Nucleus accumbens (tissue), 56 donors: ENCODE data around the gene FLNC.

Experiments
- DNase-seq, 56 donors: peaks; one replicate each; lab custom pipeline; 2025; lab: John Stamatoyannopoulos, UW

The FLNC gene

DNA sequence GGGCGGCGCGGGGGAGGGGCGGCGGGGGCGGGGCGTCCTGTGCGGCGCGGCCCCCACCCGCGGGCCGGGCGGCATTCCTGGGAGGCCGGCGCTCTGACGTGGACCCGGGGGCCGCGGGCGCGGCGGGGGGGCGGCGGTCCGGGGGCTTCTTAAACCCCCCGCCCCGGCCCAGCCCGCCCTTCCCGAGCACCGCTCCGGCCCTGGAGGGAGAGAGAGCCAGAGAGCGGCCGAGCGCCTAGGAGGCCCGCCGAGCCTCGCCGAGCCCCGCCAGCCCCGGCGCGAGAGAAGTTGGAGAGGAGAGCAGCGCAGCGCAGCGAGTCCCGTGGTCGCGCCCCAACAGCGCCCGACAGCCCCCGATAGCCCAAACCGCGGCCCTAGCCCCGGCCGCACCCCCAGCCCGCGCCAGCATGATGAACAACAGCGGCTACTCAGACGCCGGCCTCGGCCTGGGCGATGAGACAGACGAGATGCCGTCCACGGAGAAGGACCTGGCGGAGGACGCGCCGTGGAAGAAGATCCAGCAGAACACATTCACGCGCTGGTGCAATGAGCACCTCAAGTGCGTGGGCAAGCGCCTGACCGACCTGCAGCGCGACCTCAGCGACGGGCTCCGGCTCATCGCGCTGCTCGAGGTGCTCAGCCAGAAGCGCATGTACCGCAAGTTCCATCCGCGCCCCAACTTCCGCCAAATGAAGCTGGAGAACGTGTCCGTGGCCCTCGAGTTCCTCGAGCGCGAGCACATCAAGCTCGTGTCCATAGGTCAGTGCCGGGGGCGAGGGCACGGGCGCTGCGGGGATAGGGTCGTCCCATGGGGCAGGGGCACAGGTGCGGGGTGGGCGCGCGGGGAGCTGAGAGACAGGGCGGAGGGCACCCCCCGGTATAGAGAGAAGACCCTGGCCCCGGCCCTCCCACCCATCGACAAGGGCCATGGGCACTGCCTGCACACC is at the start of gene FLNC:
FLNC (plus strand) TSS at position 176 of the 947 bp plus-strand sequence; CDS start at position 408, 232 bp downstream.
- peak in 3 of 56 donors; percentile 9 to 55 (median 25) for DNase-seq

- no peak for DNase-seq
Observed at GRCh38 chr7:128781126-128781525, 49.1 kb upstream of the FLNC start.

GRCh38 chr7:128781851-128782250 is 48.4 kb upstream of the FLNC start:
- DNase-seq, result no peak

GRCh38 chr7:128783143-128783861 is 46.9 kb upstream of the FLNC start:
- DNase-seq, result peak in 33 of 56 donors; percentile 4 to 67 (median 36)

DNA sequence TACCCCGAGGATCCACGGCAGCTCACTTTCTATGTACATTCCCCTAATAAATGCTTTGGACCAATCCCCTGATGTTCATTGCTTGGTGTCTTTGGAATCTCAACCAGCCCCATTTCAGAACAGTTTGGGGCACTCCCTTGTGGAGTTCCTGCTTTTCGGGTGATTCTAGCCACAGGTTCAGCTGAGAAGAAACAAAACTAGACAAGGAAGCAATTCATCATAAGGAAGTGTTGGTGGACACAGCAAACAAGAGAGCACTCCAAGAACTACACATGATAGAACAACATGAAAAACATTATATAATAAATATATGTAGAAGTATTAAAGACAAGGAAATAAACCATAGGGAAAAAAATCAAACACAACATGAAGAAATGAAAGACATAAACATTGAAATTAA is 44.5 kb upstream of the FLNC start:
- no peak for DNase-seq

DNA sequence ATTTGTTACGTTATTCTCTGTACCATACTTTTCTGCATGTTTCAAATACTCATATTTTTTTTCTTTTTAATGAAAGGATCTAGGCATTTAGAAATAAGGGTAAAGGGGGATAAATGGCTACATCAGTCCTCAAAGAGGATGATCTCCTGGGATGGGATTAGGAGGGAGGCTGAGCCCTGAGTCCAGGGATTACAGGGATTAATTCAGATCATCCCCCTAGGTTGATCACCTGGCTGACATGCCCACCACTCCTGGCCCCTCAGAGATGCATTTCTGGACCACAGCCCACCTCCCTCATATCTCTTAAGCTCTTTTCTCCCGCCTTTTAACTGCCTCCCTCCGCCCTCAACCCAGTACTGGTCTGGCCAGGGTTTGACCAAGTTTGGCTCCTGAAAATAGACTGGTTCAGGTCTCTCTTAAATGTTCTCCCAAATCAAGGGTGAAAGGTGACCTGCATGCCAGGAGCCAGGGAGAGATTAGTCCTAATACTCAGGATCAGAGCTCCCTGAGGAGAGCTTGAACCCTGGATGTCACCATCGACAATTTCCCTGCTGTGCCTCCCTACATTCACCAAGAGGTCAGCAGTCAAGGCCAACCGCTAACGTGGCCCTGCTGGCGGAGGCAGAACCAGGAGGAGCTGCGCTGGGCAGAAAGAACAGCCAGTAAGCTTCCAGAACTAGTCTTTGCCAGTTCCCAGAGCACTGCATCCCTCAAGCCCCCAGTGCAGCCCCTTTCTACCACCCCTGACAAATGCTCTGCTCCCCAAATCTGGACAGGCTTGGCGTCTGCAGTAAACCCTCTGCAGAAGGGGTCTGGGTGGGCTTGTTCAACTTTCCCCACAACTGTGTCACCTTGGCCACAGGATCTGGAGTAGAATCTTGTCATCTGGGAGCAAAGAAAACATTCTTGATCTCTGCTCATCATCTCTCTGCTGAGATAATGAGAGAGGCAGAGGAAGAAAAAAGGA is 41.5 kb upstream of the FLNC start:
- DNase-seq, result no peak

- DNase-seq, result peak in 1 of 56 donors; percentile 66
Observed at GRCh38 chr7:128790315-128791041, 39.7 kb upstream of the FLNC start.

GRCh38 chr7:128791121-128791971 is 38.9 kb upstream of the FLNC start, which contains the start of gene CCDC136:
Gene CCDC136 (plus strand): TSS chr7:128791968. CDS start chr7:128792412, 444 bp downstream.
- DNase-seq, result peak in 42 of 56 donors; percentile 9 to 74 (median 42)

GRCh38 chr7:128791972-128792327 is 38.3 kb upstream of the FLNC start:
- no peak for DNase-seq

- peak in 2 of 56 donors; percentile 16 for DNase-seq
Observed at GRCh38 chr7:128792471-128793180, 37.6 kb upstream of the FLNC start.

- no peak for DNase-seq
Observed at GRCh38 chr7:128793181-128793547, 37.0 kb upstream of the FLNC start.

DNA sequence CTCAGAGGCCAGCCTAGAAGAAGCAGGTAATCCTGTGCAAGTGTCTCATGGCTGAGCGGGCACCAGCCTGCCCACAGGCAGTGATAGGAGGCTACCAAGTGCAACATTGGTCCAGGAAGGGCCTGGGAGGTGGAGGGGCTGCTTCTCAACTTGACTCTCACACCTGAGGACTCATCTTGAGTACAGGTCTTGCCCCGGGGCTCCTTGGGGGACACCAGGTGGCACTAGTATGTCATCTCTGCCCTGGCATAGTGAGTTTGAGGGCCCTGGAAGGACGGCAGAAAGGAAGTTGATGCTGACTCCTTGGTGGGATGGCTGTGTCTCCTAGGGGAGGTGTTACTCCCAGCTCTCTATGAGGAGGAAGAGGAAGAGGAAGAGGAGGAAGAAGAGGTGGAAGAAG is 36.2 kb upstream of the FLNC start:
- DNase-seq, result no peak

DNA sequence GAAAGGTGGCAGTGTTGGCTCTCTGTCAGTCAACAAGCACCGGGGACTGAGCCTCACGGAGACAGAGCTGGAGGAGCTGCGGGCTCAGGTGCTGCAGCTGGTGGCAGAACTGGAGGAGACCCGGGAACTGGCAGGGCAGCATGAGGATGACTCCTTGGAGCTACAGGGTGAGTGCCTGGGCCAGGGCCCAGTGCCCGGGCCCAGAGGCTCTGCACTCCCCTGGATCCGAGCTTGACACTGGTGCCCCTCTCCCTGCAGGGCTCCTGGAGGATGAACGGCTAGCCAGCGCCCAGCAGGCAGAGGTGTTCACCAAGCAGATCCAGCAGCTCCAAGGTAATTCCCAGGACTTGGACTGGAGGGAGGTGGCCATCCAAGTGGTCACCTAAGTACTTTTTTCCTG is 35.8 kb upstream of the FLNC start:
- no peak for DNase-seq

DNA sequence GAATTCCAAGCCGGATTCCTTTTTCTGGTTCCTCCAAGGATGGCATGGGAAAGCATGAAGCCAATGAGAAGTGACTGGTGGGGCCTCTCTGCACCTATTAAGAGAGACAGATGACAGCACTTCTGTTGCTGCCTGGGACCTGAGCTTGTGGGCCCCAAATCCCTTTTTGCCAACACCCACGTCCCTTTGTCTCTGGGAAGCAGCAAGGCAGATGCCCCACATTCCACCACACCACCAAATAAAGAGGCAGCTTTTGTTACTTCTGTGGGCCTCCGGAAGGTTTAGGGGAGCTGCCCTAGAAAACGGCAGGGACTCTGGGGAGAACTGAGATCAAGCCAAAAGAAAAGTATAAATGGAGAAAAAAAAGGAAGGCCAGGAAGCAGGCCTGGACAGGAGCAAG is 35.1 kb upstream of the FLNC start:
- no peak for DNase-seq

DNA sequence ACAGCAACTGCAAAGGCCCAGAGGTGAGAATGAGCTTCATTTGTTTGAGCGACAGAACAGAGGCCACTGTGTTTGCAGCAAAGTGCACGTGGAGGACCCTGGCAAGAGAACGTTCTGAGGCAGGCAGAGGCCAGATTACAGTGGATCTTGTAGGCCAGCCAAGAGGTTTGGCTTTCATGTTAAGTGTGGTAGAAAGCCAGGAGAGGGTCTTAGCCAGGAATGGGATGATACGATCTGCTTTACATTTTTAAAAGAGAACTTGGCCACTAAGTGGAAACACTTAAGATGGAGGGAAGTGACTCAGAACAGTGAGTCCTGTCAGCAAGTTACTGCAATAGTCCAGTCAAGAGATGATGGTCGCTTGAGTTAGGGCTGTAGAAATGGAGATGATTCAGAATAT is 33.9 kb upstream of the FLNC start:
- DNase-seq, result no peak

- DNase-seq, result no peak
Observed at GRCh38 chr7:128799451-128799850, 30.8 kb upstream of the FLNC start.

GRCh38 chr7:128800567-128800966 is 29.6 kb upstream of the FLNC start:
- DNase-seq, result no peak

GRCh38 chr7:128801003-128801402 is 29.2 kb upstream of the FLNC start:
- DNase-seq, result no peak
